CD8-positive, alpha-beta memory T cell (primary cell): Measurements from ENCODE around the gene CEP76. TPM values are rescaled to one million over a fixed set of nuclear protein-coding genes. Genes with fewer than 3 reads are reported as not detected.

Source experiments
- CTCF ChIA-PET: fragments of 350-600 bp; sonication (Branson Sonifier 250); formaldehyde crosslinking; loops from one replicate; lab custom pipeline; 2021; ENCODE audit warnings: antibody characterized with exemption; lab: Charles Lee
- POLR2A ChIA-PET: fragments of 350-600 bp; sonication (Branson Sonifier 250); formaldehyde crosslinking; loops from one replicate; lab custom pipeline; 2021; ENCODE audit warnings: antibody characterized with exemption; lab: Charles Lee
- DNase-seq, 5 donors: peaks; one replicate each; pipeline versions ENCODE4 v3.0.0 to v3.0.0-alpha.2; 2020 to 2022; ENCODE audit warnings: mixed read lengths in 1 of 5
- H3K27ac ChIP-seq: one replicate; pipeline ENCODE4 v1.7.0; 2013; ENCODE audit warnings: low read depth, mild to moderate bottlenecking, low read length, moderate library complexity
- H3K27me3 ChIP-seq: 2 replicates; pipeline ENCODE4 v1.7.0; 2013; ENCODE audit warnings: low read length, mild to moderate bottlenecking; ENCODE audit not compliant: insufficient read depth, poor library complexity, severe bottlenecking
- H3K36me3 ChIP-seq: 2 replicates; pipeline ENCODE4 v1.7.0; 2013; ENCODE audit warnings: mild to moderate bottlenecking, low read length, moderate library complexity; ENCODE audit not compliant: insufficient read depth
- H3K4me1 ChIP-seq: 2 replicates; pipeline ENCODE4 v1.7.0; 2013; ENCODE audit warnings: mild to moderate bottlenecking, low read length, moderate library complexity; ENCODE audit not compliant: insufficient read depth
- H3K4me3 ChIP-seq: 2 replicates; pipeline ENCODE4 v1.7.0; 2013; ENCODE audit warnings: mild to moderate bottlenecking, low read length
- H3K9me3 ChIP-seq: 2 replicates; pipeline ENCODE4 v1.7.0; 2013; ENCODE audit warnings: mild to moderate bottlenecking, low read length
- H3K27ac Mint-ChIP-seq, 8 donors: one replicate each; pipeline ENCODE4 v1.8.0; 2020 to 2021; ENCODE audit warnings: mixed read lengths in 8 of 8, mild to moderate bottlenecking in 6 of 8, inconsistent platforms in 3 of 8, moderate library complexity in 3 of 8
- H3K27me3 Mint-ChIP-seq, 2 donors: one replicate each; pipeline ENCODE4 v1.8.0; 2020 to 2021; ENCODE audit warnings: mixed read lengths in 2 of 2, mild to moderate bottlenecking in 1 of 2, moderate library complexity in 1 of 2
- H3K36me3 Mint-ChIP-seq, 3 donors: one replicate each; pipeline ENCODE4 v1.8.0; 2020 to 2021; ENCODE audit warnings: mixed read lengths in 3 of 3, inconsistent platforms in 1 of 3, mild to moderate bottlenecking in 1 of 3
- H3K4me1 Mint-ChIP-seq, 3 donors: one replicate each; pipeline ENCODE4 v1.8.0; 2020 to 2021; ENCODE audit warnings: mixed read lengths in 3 of 3, inconsistent platforms in 1 of 3, mild to moderate bottlenecking in 1 of 3
- H3K4me3 Mint-ChIP-seq, 7 donors: one replicate each; pipeline ENCODE4 v1.8.0; 2020 to 2021; ENCODE audit warnings: mixed read lengths in 7 of 7, mild to moderate bottlenecking in 6 of 7, moderate library complexity in 4 of 7, inconsistent platforms in 2 of 7
- H3K9me3 Mint-ChIP-seq, 5 donors: one replicate each; pipeline ENCODE4 v1.8.0; 2020 to 2022; ENCODE audit warnings: mixed read lengths in 5 of 5, mild to moderate bottlenecking in 3 of 5, moderate library complexity in 2 of 5, inconsistent platforms in 1 of 5
- polyA plus RNA-seq: library from polyadenylated mRNA; unstranded; fragments of 300-500 nt; fragmentation: Illumina TruSeq; gene quantifications from one replicate; pipeline ENCODE4 v1.2.3, GENCODE V29; 2021
- total RNA-seq, 2 experiments: library from RNA; stranded (reverse); gene quantifications; one replicate each; pipeline ENCODE4 v1.2.3, GENCODE V29; 2021

The CEP76 gene
- total and polyA plus RNA-seq, 3 experiments from 2014 or later, result 6.4 to 15.5 (median 11.3) TPM

- DNase-seq, result no peak
- CTCF ChIA-PET, result no interaction called here
- H3K36me3 Mint-ChIP-seq, result no peaks in the 10 kb centered on the region
These were observed 77.3 kb downstream of the CEP76 start for GRCh38 chr18:12625241-12625640.

More at GRCh38 chr18:12625241-12625640, 77.3 kb downstream of the CEP76 start:
- Histone ChIP-seq H3K4me3 (no peak overlapping the region), H3K36me3 (no peaks in the 10 kb centered on the region), H3K27ac (no peak overlapping the region), H3K27me3 (no peaks in the 10 kb centered on the region), H3K9me3 (no peaks in the 10 kb centered on the region), H3K4me1 (no peaks in the 10 kb centered on the region)
- Mint-ChIP-seq H3K4me3 (no peak overlapping the region), H3K4me1 (no peaks in the 10 kb centered on the region), H3K27ac (no peak overlapping the region), H3K27me3 (no peaks in the 10 kb centered on the region), H3K9me3 (peaks cover 0 to 6% (median 0%) of the 10 kb centered on the region in 5 donors)
- POLR2A ChIA-PET, result no interaction called here

Other genes starting within 250 kb of the CEP76 start
- gene SPIRE1, start 44.6 kb downstream of the CEP76 start, total RNA-seq, result 1 to 10 TPM; 8.1 to 9.9 TPM
- 2.2 TPM for gene SPIRE1, start 44.6 kb downstream of the CEP76 start, polyA plus RNA-seq
- gene PSMG2, start 319 bp upstream of the CEP76 start, total RNA-seq, result 100 to 1,000 TPM; 107 to 116 TPM
- 125 TPM for gene PSMG2, start 319 bp upstream of the CEP76 start, polyA plus RNA-seq
- 10 to 100 TPM; 52.6 to 60.3 TPM for gene PTPN2, start 181.5 kb upstream of the CEP76 start, total RNA-seq
- 91.9 TPM for gene PTPN2, start 181.5 kb upstream of the CEP76 start, polyA plus RNA-seq
- gene SEH1L, start 245.3 kb upstream of the CEP76 start, total RNA-seq, result 100 to 1,000 TPM; 132 to 141 TPM
- 25.9 TPM for gene SEH1L, start 245.3 kb upstream of the CEP76 start, polyA plus RNA-seq